GM06990 (cell line): ENCODE measurements around the gene GJC2.
A peak's percentile ranks its signal among the peaks of the same experiment; 100 is the strongest.

ENCODE experiments used
- DNase-seq: peaks from one replicate; pipeline ENCODE4 v3.0.0-alpha.2; 2011; ENCODE audit not compliant: insufficient read length; ENCODE audit errors: extremely low read depth
- H3K27me3 ChIP-seq: replicated peaks from 2 replicates; pipeline ENCODE4 v1.6.0; 2011; ENCODE audit warnings: low read length; ENCODE audit not compliant: control insufficient read depth, insufficient read depth
- H3K36me3 ChIP-seq: 2 replicates; pipeline ENCODE4 v1.5.1; 2011; ENCODE audit warnings: low read length; ENCODE audit not compliant: control insufficient read depth, insufficient read depth
- H3K4me3 ChIP-seq: replicated peaks from 2 replicates; pipeline ENCODE4 v1.5.1; 2011; ENCODE audit warnings: low read depth, mild to moderate bottlenecking, control low read depth, low read length
- TF ChIP-seq, protein P1 (sequence below): IDR thresholded peaks from 2 replicates; pipeline ENCODE4 v1.5.1; 2011; ENCODE audit warnings: low read length, control low read depth, mild to moderate bottlenecking, inconsistent platforms; ENCODE audit not compliant: insufficient read depth, poor library complexity, severe bottlenecking

GJC2 gene

DNA sequence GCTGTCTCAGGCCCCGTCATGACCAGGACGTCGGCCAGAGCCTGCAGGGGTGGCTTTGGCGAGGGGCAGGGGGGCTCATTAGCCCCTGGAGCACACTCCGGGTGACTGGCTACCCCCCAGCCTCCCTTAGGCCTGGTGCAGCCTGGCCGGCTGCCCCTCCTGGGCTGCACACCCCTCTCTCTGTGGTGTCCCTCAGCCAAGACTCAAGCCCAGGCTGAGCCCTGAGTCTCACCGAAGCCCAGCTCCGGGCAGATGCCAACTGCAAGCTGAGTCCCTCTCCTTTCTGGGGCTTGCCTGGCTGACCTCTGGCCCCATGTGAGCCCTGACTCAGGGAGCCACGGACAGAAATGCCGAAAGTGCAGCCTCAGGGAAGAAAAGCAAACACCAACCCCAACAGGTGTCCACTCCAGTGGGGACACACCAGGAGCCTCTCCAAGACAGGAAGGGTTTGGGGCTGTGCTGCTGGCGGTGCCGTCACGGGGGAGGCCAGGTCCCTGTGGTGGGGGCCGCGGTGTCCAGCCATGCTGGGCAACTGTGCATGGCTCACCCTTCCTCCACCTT is 10.6 kb downstream of the GJC2 start:
- no peaks in the 10 kb centered on the region for H3K27me3 ChIP-seq
- H3K4me3 ChIP-seq: no peak overlapping the region
- no peak for DNase-seq
- TF ChIP-seq, protein P1, sequence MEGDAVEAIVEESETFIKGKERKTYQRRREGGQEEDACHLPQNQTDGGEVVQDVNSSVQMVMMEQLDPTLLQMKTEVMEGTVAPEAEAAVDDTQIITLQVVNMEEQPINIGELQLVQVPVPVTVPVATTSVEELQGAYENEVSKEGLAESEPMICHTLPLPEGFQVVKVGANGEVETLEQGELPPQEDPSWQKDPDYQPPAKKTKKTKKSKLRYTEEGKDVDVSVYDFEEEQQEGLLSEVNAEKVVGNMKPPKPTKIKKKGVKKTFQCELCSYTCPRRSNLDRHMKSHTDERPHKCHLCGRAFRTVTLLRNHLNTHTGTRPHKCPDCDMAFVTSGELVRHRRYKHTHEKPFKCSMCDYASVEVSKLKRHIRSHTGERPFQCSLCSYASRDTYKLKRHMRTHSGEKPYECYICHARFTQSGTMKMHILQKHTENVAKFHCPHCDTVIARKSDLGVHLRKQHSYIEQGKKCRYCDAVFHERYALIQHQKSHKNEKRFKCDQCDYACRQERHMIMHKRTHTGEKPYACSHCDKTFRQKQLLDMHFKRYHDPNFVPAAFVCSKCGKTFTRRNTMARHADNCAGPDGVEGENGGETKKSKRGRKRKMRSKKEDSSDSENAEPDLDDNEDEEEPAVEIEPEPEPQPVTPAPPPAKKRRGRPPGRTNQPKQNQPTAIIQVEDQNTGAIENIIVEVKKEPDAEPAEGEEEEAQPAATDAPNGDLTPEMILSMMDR: no peak
- H3K36me3 ChIP-seq: no peaks in the 10 kb centered on the region

DNA sequence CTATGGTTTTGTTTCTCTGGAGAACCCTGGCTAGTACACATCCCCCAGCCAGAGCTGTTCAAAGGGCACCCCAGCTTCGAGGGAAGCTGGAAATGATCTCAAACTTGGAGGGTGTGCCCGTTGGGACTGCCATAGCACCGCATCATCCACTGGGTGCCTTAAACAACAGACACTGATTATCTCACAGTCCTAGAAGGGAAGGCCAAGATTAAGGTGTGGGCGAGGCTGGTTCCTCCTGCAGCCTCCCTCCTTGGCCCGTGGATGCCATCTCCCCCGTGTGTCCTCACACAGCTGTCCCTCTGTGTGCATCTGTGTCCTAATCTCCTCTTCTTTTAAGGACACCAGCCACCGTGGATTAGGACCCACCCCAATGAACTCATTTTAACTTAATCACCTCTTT is 11.6 kb downstream of the GJC2 start:
- DNase-seq: no peak
- Histone ChIP-seq H3K27me3 (no peaks in the 10 kb centered on the region), H3K4me3 (no peak overlapping the region), H3K36me3 (no peaks in the 10 kb centered on the region)
- TF ChIP-seq, protein P1: no peak

DNA sequence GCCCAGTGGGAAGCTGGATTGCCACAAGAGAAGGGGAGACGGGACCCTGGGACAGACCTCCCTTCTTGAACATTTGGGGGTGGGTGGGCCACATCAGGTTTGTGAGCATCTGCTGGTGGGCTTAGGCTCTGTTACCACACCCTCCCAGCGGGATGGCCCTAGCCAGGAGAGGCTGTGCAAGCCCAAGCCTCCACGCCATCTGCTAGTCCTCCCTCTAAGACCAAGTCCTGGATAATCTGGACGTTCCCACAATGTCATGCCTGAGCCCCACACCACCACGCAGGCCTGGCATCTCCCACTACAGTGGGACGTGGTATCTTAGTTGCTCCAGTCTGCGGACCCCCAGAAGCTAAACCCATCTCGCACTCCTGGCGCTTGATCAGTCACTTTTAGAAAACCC is 12.1 kb downstream of the GJC2 start:
- Histone ChIP-seq H3K27me3 (no peaks in the 10 kb centered on the region), H3K36me3 (no peaks in the 10 kb centered on the region), H3K4me3 (no peak overlapping the region)
- TF ChIP-seq, protein P1: no peak
- DNase-seq: no peak

DNA sequence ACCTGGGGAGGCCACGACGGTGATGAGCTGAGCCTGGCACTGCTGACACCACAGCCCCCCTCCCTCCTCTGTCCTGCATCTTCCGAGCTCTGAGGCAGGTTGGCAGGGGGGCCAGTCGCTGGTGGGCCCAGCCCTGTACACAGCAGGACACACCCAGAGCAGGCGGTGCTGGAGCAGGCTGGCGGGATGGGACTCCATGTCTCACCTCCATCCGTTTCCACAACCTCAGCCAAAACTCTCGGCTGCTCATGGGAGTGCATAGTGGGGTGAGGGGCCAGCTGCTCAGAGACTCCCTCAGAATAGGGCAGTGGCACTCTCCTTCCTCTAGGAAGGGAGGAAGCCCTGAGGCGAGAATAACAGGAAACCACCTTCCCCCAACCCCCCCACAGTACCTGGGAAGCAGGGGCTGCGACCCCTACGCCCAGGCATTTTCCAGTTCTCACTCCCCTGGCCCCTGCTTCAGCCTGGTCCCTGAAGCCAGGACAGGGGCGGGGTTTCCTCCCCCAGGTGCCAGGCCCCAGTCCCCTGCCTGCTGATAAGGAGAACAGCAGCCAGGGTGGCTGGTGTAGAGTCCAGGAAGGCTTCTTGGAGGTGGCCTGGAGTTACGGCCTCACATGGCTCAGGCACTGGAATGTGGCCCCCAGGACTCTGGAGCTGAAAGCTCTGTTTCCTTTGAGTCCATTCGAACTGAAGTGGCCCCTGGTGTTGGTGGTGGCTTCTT is 12.7 kb downstream of the GJC2 start:
- no peak overlapping the region for H3K4me3 ChIP-seq
- H3K27me3 ChIP-seq: no peaks in the 10 kb centered on the region
- TF ChIP-seq, protein P1: no peak
- H3K36me3 ChIP-seq: no peaks in the 10 kb centered on the region
- no peak for DNase-seq

DNA sequence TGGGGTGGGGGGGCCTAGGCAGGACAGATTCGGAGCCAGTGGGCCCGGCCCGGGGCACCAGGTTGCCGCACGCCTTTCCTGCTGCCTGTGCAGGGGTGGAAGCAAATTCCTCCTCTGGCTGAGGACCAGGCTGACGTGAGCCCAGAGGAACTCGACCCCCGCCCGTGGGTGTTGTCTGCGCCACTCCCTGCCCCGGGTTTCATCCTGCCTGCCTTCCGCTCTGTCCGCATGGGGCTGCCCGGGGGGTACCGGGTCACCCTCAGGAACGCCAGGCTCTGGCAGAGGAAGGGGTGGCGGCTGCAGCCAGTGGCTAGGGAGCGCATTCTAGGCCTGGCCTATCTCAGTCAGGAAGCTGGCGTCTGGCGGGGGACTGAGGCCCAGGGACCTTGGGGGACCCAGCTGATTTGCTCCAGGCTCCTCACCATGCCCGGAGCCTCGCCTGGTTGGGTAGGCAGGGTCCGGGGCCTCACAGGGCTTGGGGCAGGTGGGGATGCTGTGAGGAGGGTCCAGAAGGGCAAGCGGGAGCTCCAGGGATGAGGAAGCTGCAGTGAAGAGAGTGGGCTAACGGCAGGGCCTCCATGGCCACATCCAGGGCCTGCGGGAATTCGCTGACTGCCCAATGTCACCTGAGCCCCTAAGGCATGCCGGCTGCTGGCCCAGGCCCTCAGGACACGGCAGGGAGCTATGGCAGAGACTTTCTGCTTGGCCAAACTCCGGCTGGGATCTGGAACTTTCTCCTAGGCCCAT is 13.4 kb downstream of the GJC2 start:
- Histone ChIP-seq H3K36me3 (no peaks in the 10 kb centered on the region), H3K4me3 (no peak overlapping the region), H3K27me3 (no peaks in the 10 kb centered on the region)
- DNase-seq: peak; percentile 5
- TF ChIP-seq, protein P1: no peak
